SK-N-SH (cell line): ENCODE data around the gene DOK3. TPM values are rescaled to one million over a fixed set of nuclear protein-coding genes. Genes with fewer than 3 reads are reported as not detected.
A peak's percentile ranks its signal among the peaks of the same experiment; 100 is the strongest.

Source experiments
- CTCF ChIA-PET: fragments of 300-600, 350-600 bp; formaldehyde crosslinking; extraction: SDS; loops from one replicate; lab custom pipeline; 2021; lab: Yijun Ruan, JAX
- POLR2A ChIA-PET: fragments of 350-600 bp; sonication (Branson Sonifier 250); formaldehyde crosslinking; extraction: SDS; loops from one replicate; lab custom pipeline; 2020; ENCODE audit warnings: antibody characterized with exemption, inconsistent platforms; lab: Yijun Ruan, JAX
- DNase-seq: peaks from one replicate; pipeline ENCODE4 v3.0.0; 2012
- H2AFZ ChIP-seq: fragments of 200-600 bp; sonication (generic); 2 replicates; pipeline ENCODE4 v1.8.1; 2016; ENCODE audit warnings: antibody characterized with exemption, mild to moderate bottlenecking, low read depth
- H3F3A ChIP-seq: fragments of 200-600 bp; sonication (generic); replicated peaks from 2 replicates; pipeline ENCODE3; 2016; ENCODE audit warnings: antibody characterized with exemption, mild to moderate bottlenecking; ENCODE audit not compliant: insufficient read depth
- H3K27ac ChIP-seq, 2 experiments: fragments of 200-500 bp in 1 of 2; fragments of 200-600 bp in 1 of 2; sonication (Bioruptor generic) in 1 of 2; sonication (generic), shearing (Covaris generic) in 1 of 2; 2 replicates each; pipeline versions ENCODE4 v1.5.1 to v1.6.1; 2014 to 2016; ENCODE audit warnings: low read depth in 2 of 2, inconsistent platforms in 1 of 2, low read length in 1 of 2, mild to moderate bottlenecking in 1 of 2, mixed read lengths in 1 of 2
- H3K27me3 ChIP-seq: fragments of 200-600 bp; sonication (generic), shearing (Covaris generic); 2 replicates; pipeline ENCODE4 v1.6.1; 2016; ENCODE audit warnings: mixed run types; ENCODE audit not compliant: insufficient read depth
- H3K36me3 ChIP-seq, 2 experiments: fragments of 200-500 bp in 1 of 2; fragments of 200-600 bp in 1 of 2; sonication (Bioruptor generic) in 1 of 2; sonication (generic) in 1 of 2; replicated peaks in 1 of 2; 2 replicates each; pipeline versions ENCODE3 to v1.5.1; 2014 to 2016; ENCODE audit warnings: low read length in 1 of 2, mild to moderate bottlenecking in 1 of 2; ENCODE audit not compliant: insufficient read depth in 2 of 2, control insufficient read depth in 1 of 2
- H3K4me1 ChIP-seq, 2 experiments: fragments of 200-500 bp in 1 of 2; fragments of 200-600 bp in 1 of 2; sonication (Bioruptor generic) in 1 of 2; sonication (generic), shearing (Covaris generic) in 1 of 2; 2 replicates each; pipeline versions ENCODE4 v1.5.1 to v1.6.1; 2014 to 2016; ENCODE audit warnings: low read depth in 1 of 2, low read length in 1 of 2, mixed run types in 1 of 2; ENCODE audit not compliant: insufficient read depth in 2 of 2, control insufficient read depth in 1 of 2
- H3K4me2 ChIP-seq: fragments of 200-600 bp; sonication (generic), shearing (Covaris generic); 2 replicates; pipeline ENCODE4 v1.6.1; 2017; ENCODE audit warnings: mixed run types
- H3K4me3 ChIP-seq, 2 experiments: fragments of 200-500 bp in 1 of 2; fragments of 200-600 bp in 1 of 2; sonication (Bioruptor generic) in 1 of 2; sonication (generic), shearing (Covaris generic) in 1 of 2; 2 replicates each; pipeline versions ENCODE4 v1.5.1 to v1.8.1; 2014 to 2016; ENCODE audit warnings: low read depth in 2 of 2, inconsistent platforms in 1 of 2, low read length in 1 of 2, mild to moderate bottlenecking in 1 of 2, mixed read lengths in 1 of 2, moderate library complexity in 1 of 2
- H3K79me2 ChIP-seq: fragments of 200-600 bp; sonication (generic); 2 replicates; pipeline ENCODE4 v1.8.1; 2017; ENCODE audit warnings: mild to moderate bottlenecking; ENCODE audit not compliant: insufficient read depth
- H3K9ac ChIP-seq: fragments of 200-600 bp; sonication (generic); 2 replicates; pipeline ENCODE4 v1.6.1; 2017; ENCODE audit warnings: mixed run types
- H3K9me2 ChIP-seq: fragments of 200-600 bp; sonication (generic); 2 replicates; pipeline ENCODE4 v1.6.1; 2017; ENCODE audit warnings: mixed run types
- H3K9me3 ChIP-seq: fragments of 200-600 bp; sonication (generic); 2 replicates; pipeline ENCODE4 v1.6.1; 2017; ENCODE audit warnings: mixed run types, mild to moderate bottlenecking, moderate library complexity
- H4K20me1 ChIP-seq: fragments of 200-600 bp; sonication (generic); 2 replicates; pipeline ENCODE4 v1.6.1; 2017; ENCODE audit warnings: mild to moderate bottlenecking, mixed run types; ENCODE audit not compliant: insufficient read depth
- CTCF ChIP-seq: fragments of 200-600 bp; sonication (generic); IDR thresholded peaks from 2 replicates; pipeline ENCODE4 v1.6.1; 2017; ENCODE audit warnings: antibody characterized with exemption, mild to moderate bottlenecking, moderate library complexity
- EP300 ChIP-seq, 2 experiments: IDR thresholded peaks; 2 replicates each; pipeline versions ENCODE4 v1.4.0 to v1.6.1; 2012; ENCODE audit warnings: borderline replicate concordance in 1 of 2, low read depth in 1 of 2, low read length in 1 of 2
- EZH2phosphoT487 ChIP-seq: fragments of 200-600 bp; sonication (generic); IDR thresholded peaks from 2 replicates; pipeline ENCODE4 v1.6.1; 2017; ENCODE audit warnings: low read depth, mixed run types, mild to moderate bottlenecking, antibody characterized with exemption, moderate library complexity, borderline replicate concordance
- FOXM1 ChIP-seq: IDR thresholded peaks from 2 replicates; pipeline ENCODE4 v1.4.0; 2012; ENCODE audit warnings: low read depth, mild to moderate bottlenecking
- JUND ChIP-seq: IDR thresholded peaks from 2 replicates; pipeline ENCODE4 v1.4.0; 2012
- MEF2A ChIP-seq: IDR thresholded peaks from 2 replicates; pipeline ENCODE4 v1.4.0; 2012; ENCODE audit warnings: low read depth, borderline replicate concordance
- MXI1 ChIP-seq: IDR thresholded peaks from 2 replicates; pipeline ENCODE4 v1.6.1; 2012; ENCODE audit warnings: mild to moderate bottlenecking, low read depth, low read length, improper control_type of control experiment
- POLR2AphosphoS5 ChIP-seq: IDR thresholded peaks from 2 replicates; pipeline ENCODE4 v1.6.1; 2012; ENCODE audit warnings: low read depth, low read length
- RCOR1 ChIP-seq: fragments of 150-350 bp; IDR thresholded peaks from 2 replicates; pipeline ENCODE4 v1.6.1; 2017; ENCODE audit warnings: antibody characterized with exemption, low read length
- REST ChIP-seq: IDR thresholded peaks from 2 replicates; pipeline ENCODE4 v1.6.1; 2012; ENCODE audit warnings: mild to moderate bottlenecking, low read depth, low read length, moderate library complexity
- RXRA ChIP-seq: IDR thresholded peaks from 2 replicates; pipeline ENCODE4 v1.4.0; 2012; ENCODE audit warnings: low read depth, mild to moderate bottlenecking, borderline replicate concordance
- TAF1 ChIP-seq: IDR thresholded peaks from 2 replicates; pipeline ENCODE4 v1.6.1; 2012; ENCODE audit warnings: low read depth, mild to moderate bottlenecking, low read length, moderate library complexity, borderline replicate concordance
- TEAD4 ChIP-seq: IDR thresholded peaks from 2 replicates; pipeline ENCODE4 v1.4.0; 2012; ENCODE audit warnings: mild to moderate bottlenecking, borderline replicate concordance; ENCODE audit not compliant: insufficient read depth
- YY1 ChIP-seq: IDR thresholded peaks from 2 replicates; pipeline ENCODE4 v1.4.0; 2012; ENCODE audit warnings: low read depth, mild to moderate bottlenecking
- ZBTB33 ChIP-seq: IDR thresholded peaks from 2 replicates; pipeline ENCODE4 v1.4.0; 2012; ENCODE audit warnings: low read depth, borderline replicate concordance
- WGBS: methylation state at CpG from one replicate; pipeline ENCODE4 v1.1.6; 2017; ENCODE audit warnings: low lambda C conversion rate; 5-methylcytosine and 5-hydroxymethylcytosine counted together
- polyA plus RNA-seq, 3 experiments: library from polyadenylated mRNA; depleted of rRNA; stranded (reverse); fragments of >200 nt; gene quantifications; 2 replicates each; pipeline ENCODE4 v1.2.3, GENCODE V29; 2012
- TF ChIP-seq, protein P1 (sequence below): IDR thresholded peaks from 2 replicates; pipeline ENCODE4 v1.4.0; 2012; ENCODE audit warnings: low read depth

DOK3 gene
- polyA plus RNA-seq, 1 of the 3 experiments (the other 2 are of a cell fraction), result 2.2 TPM

DNA sequence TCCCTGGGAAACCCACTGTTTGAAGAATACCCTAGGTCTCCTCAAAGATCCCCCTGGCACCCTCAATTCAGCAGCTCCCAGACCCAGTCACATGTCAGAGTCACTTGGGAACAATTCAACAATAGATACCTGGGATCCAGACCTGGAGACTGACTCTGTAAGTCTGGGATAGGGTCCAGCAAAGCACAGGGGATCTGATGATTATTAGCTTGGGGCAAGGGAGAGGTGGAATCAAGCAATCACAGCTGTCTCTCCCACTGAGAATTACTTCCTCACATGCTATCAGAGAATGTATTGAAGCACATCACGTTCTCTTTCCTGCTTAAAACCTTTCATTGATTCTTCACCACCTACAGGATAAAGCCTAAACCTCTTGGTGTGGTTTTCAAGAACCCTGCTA, 38.9 kb upstream of the DOK3 start:
- DNase-seq, result no peak
- peaks cover 87% of the 10 kb centered on the region for H4K20me1 ChIP-seq
- no peak overlapping the region for H3K4me2 ChIP-seq
- H3K27me3 ChIP-seq, result no peaks in the 10 kb centered on the region
- H2AFZ ChIP-seq, result no peak overlapping the region
- peaks cover 90% of the 10 kb centered on the region for H3K79me2 ChIP-seq
- 100% methylated on average over 1 of the region's 1 CpG for WGBS
- H3K9ac ChIP-seq, result no peak overlapping the region
- no peaks in the 10 kb centered on the region for H3K9me2 ChIP-seq
- peak overlapping the region in 1 of 2 experiments; percentile 50; a peak in 2 of 4 replicates for H3K27ac ChIP-seq
- POLR2A ChIA-PET, result interaction anchor here (1.1 kb wide), 1 partner anchor 27 kb away, joined by 4 read pairs; no protein-coding TSS in a partner anchor
- H3K4me3 ChIP-seq, result no peak overlapping the region
- H3K36me3 ChIP-seq, result peaks cover 19 to 24% of the 10 kb centered on the region in 2 experiments
- no peak for TF ChIP-seq TEAD4
- TF ChIP-seq ZBTB33, result no peak
- no peak for TF ChIP-seq TAF1
- no peak for TF ChIP-seq EP300 (IDR thresholded peaks at IDR 0.05; ENCODE audit: borderline replicate concordance in 1 of 2, low read depth in 1 of 2, low read length in 1 of 2)
- TF ChIP-seq FOXM1, result no peak
- TF ChIP-seq REST, result no peak
- TF ChIP-seq, all 33 proteins: peak for 0
- H3K4me1 ChIP-seq, result peaks cover 10 to 36% of the 10 kb centered on the region in 2 experiments
- peaks cover 32% of the 10 kb centered on the region for H3F3A ChIP-seq
- H3K9me3 ChIP-seq, result no peaks in the 10 kb centered on the region
- CTCF ChIA-PET, result interaction anchor here (1.3 to 1.4 kb wide), 2 partner anchors 11 to 47 kb away, joined by 3 read pairs; no protein-coding TSS in a partner anchor

- H3K9me3 ChIP-seq, result no peaks in the 10 kb centered on the region
- H3K27me3 ChIP-seq, result no peaks in the 10 kb centered on the region
- peaks cover 10 to 33% of the 10 kb centered on the region in 2 experiments for H3K4me1 ChIP-seq
- peaks cover 19 to 24% of the 10 kb centered on the region in 2 experiments for H3K36me3 ChIP-seq
- H3F3A ChIP-seq, result peaks cover 32% of the 10 kb centered on the region
- H3K27ac ChIP-seq, result peak overlapping the region in 1 of 2 experiments; percentile 39; a peak in 1 of 4 replicates
- 95% methylated on average over 3 of the region's 3 CpGs for WGBS
- DNase-seq, result no peak
- H3K9ac ChIP-seq, result no peak overlapping the region
- no peak overlapping the region for H3K4me3 ChIP-seq
- no peak overlapping the region for H3K4me2 ChIP-seq
- peaks cover 90% of the 10 kb centered on the region for H3K79me2 ChIP-seq
- no peaks in the 10 kb centered on the region for H3K9me2 ChIP-seq
- ChIA-PET POLR2A (no interaction called here), CTCF (interaction anchor here (1.3 to 1.7 kb wide), 3 partner anchors 11 to 46 kb away, joined by 3 to 8 read pairs (median 3); no protein-coding TSS in a partner anchor)
- H2AFZ ChIP-seq, result no peak overlapping the region
- peaks cover 87% of the 10 kb centered on the region for H4K20me1 ChIP-seq
- TF ChIP-seq CTCF (no peak), EZH2phosphoT487 (no peak), JUND (no peak), MEF2A (no peak), POLR2AphosphoS5 (no peak), YY1 (no peak), TEAD4 (no peak), MXI1 (no peak), RCOR1 (no peak), RXRA (no peak)
- TF ChIP-seq, protein P1, sequence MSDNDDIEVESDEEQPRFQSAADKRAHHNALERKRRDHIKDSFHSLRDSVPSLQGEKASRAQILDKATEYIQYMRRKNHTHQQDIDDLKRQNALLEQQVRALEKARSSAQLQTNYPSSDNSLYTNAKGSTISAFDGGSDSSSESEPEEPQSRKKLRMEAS, result no peak
Measured at GRCh38 chr5:177547736-177548135, 38.1 kb upstream of the DOK3 start.
